AG04450 (cell line): Measurements from ENCODE around the gene TPTE2. TPM values are rescaled to one million over a fixed set of nuclear protein-coding genes. Genes with fewer than 3 reads are reported as not detected.
A peak's percentile ranks its signal among the peaks of the same experiment; 100 is the strongest.

Experiments
- CTCF ChIA-PET: fragments of 300-600, 350-600 bp; formaldehyde crosslinking; extraction: SDS; loops from one replicate; lab custom pipeline; 2022; ENCODE audit warnings: antibody characterized with exemption, inconsistent platforms; lab: Charles Lee
- POLR2A ChIA-PET: fragments of 350-600 bp; formaldehyde crosslinking; extraction: SDS; loops from one replicate; lab custom pipeline; 2021; ENCODE audit warnings: antibody characterized with exemption, inconsistent platforms; lab: Yijun Ruan, JAX
- DNase-seq: peaks from one replicate; pipeline ENCODE4 v3.0.0-alpha.2; 2011; ENCODE audit warnings: low read depth, low spot score
- H3K27ac ChIP-seq: one replicate; pipeline ENCODE4 v1.5.1; 2012; ENCODE audit warnings: low read depth, low read length, control low read depth
- H3K27me3 ChIP-seq: one replicate; pipeline ENCODE4 v1.6.0; 2012; ENCODE audit warnings: low read length; ENCODE audit not compliant: control insufficient read depth, insufficient read depth
- H3K4me3 ChIP-seq: 2 replicates; pipeline ENCODE4 v1.5.1; 2011; ENCODE audit warnings: mild to moderate bottlenecking, low read depth, low read length, control low read depth
- H3K9me3 ChIP-seq: 2 replicates; pipeline ENCODE4 v1.5.1; 2012; ENCODE audit warnings: low read length; ENCODE audit not compliant: control insufficient read depth, insufficient read depth
- CTCF ChIP-seq: IDR thresholded peaks from 2 replicates; pipeline ENCODE4 v1.5.1; 2011; ENCODE audit warnings: low read depth, low read length, control low read depth, inconsistent platforms
- polyA plus RNA-seq: library from polyadenylated mRNA; depleted of rRNA; stranded (reverse); fragments of >200 nt; gene quantifications from 2 replicates; pipeline ENCODE4 v1.2.3, GENCODE V29; 2011

The TPTE2 gene
- polyA plus RNA-seq, 1 experiment, result not detected

DNA sequence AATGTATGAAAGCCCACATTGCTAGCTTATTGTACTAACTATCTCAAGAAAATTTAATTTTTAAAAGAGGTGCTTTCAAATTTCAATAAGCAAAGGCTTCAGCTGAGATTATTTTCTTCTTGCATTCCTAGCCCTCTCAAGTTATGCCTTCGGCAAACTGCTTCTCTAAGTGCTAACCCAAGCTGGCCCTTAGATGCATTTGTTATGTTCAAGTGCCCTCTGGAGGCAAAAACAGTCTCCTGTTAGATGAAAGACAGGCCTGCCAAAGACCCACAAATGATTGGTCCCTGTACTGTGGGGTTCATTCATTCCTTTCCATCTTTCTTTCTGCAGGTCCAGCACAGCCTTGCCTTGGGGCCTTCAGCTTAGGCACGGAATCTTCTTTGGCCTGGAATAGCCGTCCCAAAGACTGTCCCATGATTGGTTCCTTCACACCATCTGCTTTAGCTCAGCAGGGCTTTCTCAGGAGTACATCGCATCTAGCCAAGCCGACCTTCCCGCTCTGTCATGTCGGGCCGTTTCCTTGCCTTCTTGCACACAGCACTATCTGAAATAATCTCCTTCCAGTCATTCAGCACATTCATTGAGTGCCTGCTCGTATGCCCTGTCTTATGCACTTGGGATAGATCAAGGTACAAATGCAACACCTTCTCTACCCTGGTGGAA lies 26.4 kb upstream of the TPTE2 start:
- ChIA-PET POLR2A (no interaction called here), CTCF (interaction anchor here (0.7 to 1.7 kb wide), 5 partner anchors 9 to 301 kb away, joined by 3 to 7 read pairs (median 5); no protein-coding TSS in a partner anchor)
- Histone ChIP-seq H3K9me3 (no peaks in the 10 kb centered on the region; the same call in 1 of the 2 replicates), H3K27ac (no peak overlapping the region), H3K27me3 (peaks cover 2% of the 10 kb centered on the region), H3K4me3 (no peak overlapping the region)
- TF ChIP-seq CTCF, result peak; percentile 54
- no peak for DNase-seq

- no peaks in the 10 kb centered on the region; the same call in 1 of the 2 replicates for H3K9me3 ChIP-seq
- no peak overlapping the region for H3K4me3 ChIP-seq
- TF ChIP-seq CTCF, result no peak
- no peak overlapping the region for H3K27ac ChIP-seq
- CTCF ChIA-PET, result interaction anchor here (0.7 to 1.7 kb wide), 5 partner anchors 10 to 301 kb away, joined by 3 to 7 read pairs (median 5); no protein-coding TSS in a partner anchor
- no peak for DNase-seq
- H3K27me3 ChIP-seq, result peaks cover 2% of the 10 kb centered on the region
- POLR2A ChIA-PET, result no interaction called here
Observed at GRCh38 chr13:19586904-19587634, 25.7 kb upstream of the TPTE2 start.

DNA sequence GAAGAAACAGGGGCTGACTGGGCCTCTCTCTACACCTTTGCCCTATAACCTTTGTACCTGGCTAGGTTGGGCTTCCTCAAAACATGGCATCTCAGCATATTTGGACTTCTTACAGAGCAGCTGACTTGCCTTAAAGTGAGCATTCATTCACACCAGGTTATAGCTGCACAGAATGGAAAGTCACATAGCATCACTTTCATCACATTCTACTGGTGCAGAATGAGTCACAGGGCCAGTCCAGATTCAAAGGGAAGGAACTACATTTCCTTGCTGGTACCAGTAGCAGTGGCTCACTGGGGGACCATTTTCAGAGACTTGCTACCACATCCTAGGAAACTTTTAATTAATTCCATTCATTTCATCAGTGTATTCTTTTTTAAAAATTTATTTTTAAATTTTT lies 20.3 kb upstream of the TPTE2 start:
- no peaks in the 10 kb centered on the region; the same call in 1 of the 2 replicates for H3K9me3 ChIP-seq
- ChIA-PET POLR2A (no interaction called here), CTCF (no interaction called here)
- TF ChIP-seq CTCF, result no peak
- peaks cover 2% of the 10 kb centered on the region for H3K27me3 ChIP-seq
- no peak overlapping the region for H3K4me3 ChIP-seq
- no peak for DNase-seq
- no peak overlapping the region for H3K27ac ChIP-seq

GRCh38 chr13:19575230-19575629 lies 13.9 kb upstream of the TPTE2 start:
- DNase-seq, result no peak
- TF ChIP-seq CTCF, result no peak
- Histone ChIP-seq H3K9me3 (no peaks in the 10 kb centered on the region), H3K27me3 (no peaks in the 10 kb centered on the region), H3K27ac (no peak overlapping the region), H3K4me3 (no peak overlapping the region)
- POLR2A ChIA-PET, result no interaction called here
- CTCF ChIA-PET, result no interaction called here
